CD4-positive, CD25-positive, alpha-beta regulatory T cell (primary cell): ENCODE measurements around the gene UNKL. TPM values are rescaled to one million over a fixed set of nuclear protein-coding genes. Genes with fewer than 3 reads are reported as not detected.

Experiments used
- ATAC-seq, 2 donors: fragments of 150-1000 bp; cut with Tn5 transposase; one replicate each; pipeline ENCODE4 v1.10.0; 2021; ENCODE audit warnings: low read depth in 2 of 2, moderate number of reproducible peaks in 2 of 2, moderate library complexity in 1 of 2
- DNase-seq, 3 donors: peaks; one replicate each; pipeline versions ENCODE4 v3.0.0 to v3.0.0-alpha.2; 2012 to 2022; ENCODE audit warnings: mixed read lengths in 1 of 3
- H3K27ac ChIP-seq: one replicate; pipeline ENCODE4 v1.7.0; 2013; ENCODE audit warnings: mild to moderate bottlenecking, low read length; ENCODE audit not compliant: insufficient read depth, poor library complexity, severe bottlenecking
- H3K27me3 ChIP-seq: one replicate; pipeline ENCODE4 v1.7.0; 2013; ENCODE audit warnings: low read length; ENCODE audit not compliant: control insufficient read depth, insufficient read depth
- H3K36me3 ChIP-seq: one replicate; pipeline ENCODE4 v1.7.0; 2013; ENCODE audit warnings: mild to moderate bottlenecking, low read length, moderate library complexity; ENCODE audit not compliant: control insufficient read depth, insufficient read depth
- H3K4me1 ChIP-seq: 2 replicates; pipeline ENCODE4 v1.7.0; 2013; ENCODE audit warnings: mild to moderate bottlenecking, low read length; ENCODE audit not compliant: insufficient read depth, control insufficient read depth, poor library complexity, severe bottlenecking
- H3K4me3 ChIP-seq: one replicate; pipeline ENCODE4 v1.7.0; 2013; ENCODE audit warnings: low read depth, mild to moderate bottlenecking, low read length, moderate library complexity
- H3K9me3 ChIP-seq, 2 experiments: 1 replicate in 1 of 2; 2 replicates in 1 of 2; pipeline ENCODE4 v1.7.0; 2013; ENCODE audit warnings: low read length in 2 of 2, mild to moderate bottlenecking in 1 of 2, moderate library complexity in 1 of 2; ENCODE audit not compliant: control insufficient read depth in 2 of 2
- H3K27ac Mint-ChIP-seq, 3 donors: one replicate each; pipeline ENCODE4 v1.8.0; 2020 to 2022; ENCODE audit warnings: mild to moderate bottlenecking in 3 of 3, mixed read lengths in 3 of 3, moderate library complexity in 2 of 3
- H3K27me3 Mint-ChIP-seq: one replicate; pipeline ENCODE4 v1.8.0; 2022; ENCODE audit warnings: mild to moderate bottlenecking, mixed read lengths
- H3K36me3 Mint-ChIP-seq: one replicate; pipeline ENCODE4 v1.8.0; 2020; ENCODE audit warnings: mixed read lengths
- H3K4me1 Mint-ChIP-seq, 4 donors: one replicate each; pipeline ENCODE4 v1.8.0; 2020 to 2022; ENCODE audit warnings: mixed read lengths in 4 of 4, mild to moderate bottlenecking in 1 of 4
- H3K4me3 Mint-ChIP-seq, 4 donors: one replicate each; pipeline ENCODE4 v1.8.0; 2020 to 2022; ENCODE audit warnings: mild to moderate bottlenecking in 4 of 4, mixed read lengths in 4 of 4, moderate library complexity in 3 of 4
- H3K9me3 Mint-ChIP-seq, 7 donors: one replicate each; pipeline ENCODE4 v1.8.0; 2020 to 2022; ENCODE audit warnings: mixed read lengths in 7 of 7, mild to moderate bottlenecking in 3 of 7, moderate library complexity in 2 of 7
- polyA plus RNA-seq, 4 donors: library from polyadenylated mRNA; unstranded; fragments of 300-500 nt; fragmentation: Illumina TruSeq; gene quantifications; one replicate each; pipeline ENCODE4 v1.2.3, GENCODE V29; 2021
- total RNA-seq: library from RNA; stranded (reverse); gene quantifications from one replicate; pipeline ENCODE4 v1.2.3, GENCODE V29; 2022

UNKL gene
- total and polyA plus RNA-seq, 5 donors from 2014 or later = 6.3 to 94.3 (median 9.6) TPM

GRCh38 chr16:1337486-1337885 lies 77.0 kb downstream of the UNKL start:
- H3K4me3 Mint-ChIP-seq = no peak overlapping the region
- no peaks in the 10 kb centered on the region for H3K36me3 ChIP-seq
- H3K27ac Mint-ChIP-seq = no peak overlapping the region
- H3K36me3 Mint-ChIP-seq = no peaks in the 10 kb centered on the region
- no peak overlapping the region for H3K4me3 ChIP-seq
- ATAC-seq = no peak
- no peaks in the 10 kb centered on the region for H3K9me3 Mint-ChIP-seq
- H3K27me3 Mint-ChIP-seq = peaks cover 32% of the 10 kb centered on the region
- peaks cover 0 to 12% (median 0%) of the 10 kb centered on the region in 4 donors for H3K4me1 Mint-ChIP-seq
- no peaks in the 10 kb centered on the region for H3K27me3 ChIP-seq
- no peak for DNase-seq
- peaks cover 34% of the 10 kb centered on the region for H3K4me1 ChIP-seq
- no peaks in the 10 kb centered on the region for H3K9me3 ChIP-seq
- H3K27ac ChIP-seq = no peak overlapping the region

GRCh38 chr16:1336619-1337018 lies 77.9 kb downstream of the UNKL start:
- no peak overlapping the region for H3K4me3 ChIP-seq
- Mint-ChIP-seq H3K4me1 (peaks cover 0 to 13% (median 1%) of the 10 kb centered on the region in 4 donors), H3K9me3 (no peaks in the 10 kb centered on the region), H3K27ac (no peak overlapping the region), H3K27me3 (peaks cover 38% of the 10 kb centered on the region), H3K4me3 (no peak overlapping the region), H3K36me3 (no peaks in the 10 kb centered on the region)
- H3K27ac ChIP-seq = no peak overlapping the region
- no peaks in the 10 kb centered on the region for H3K27me3 ChIP-seq
- no peak for DNase-seq
- H3K36me3 ChIP-seq = no peaks in the 10 kb centered on the region
- peaks cover 34% of the 10 kb centered on the region for H3K4me1 ChIP-seq
- no peaks in the 10 kb centered on the region for H3K9me3 ChIP-seq
- ATAC-seq = no peak

GRCh38 chr16:1335996-1336395 lies 78.5 kb downstream of the UNKL start:
- no peaks in the 10 kb centered on the region for H3K36me3 Mint-ChIP-seq
- no peak for DNase-seq

GRCh38 chr16:1335211-1335971 lies 79.1 kb downstream of the UNKL start:
- Mint-ChIP-seq H3K4me3 (no peak overlapping the region), H3K4me1 (peaks cover 0 to 19% (median 2%) of the 10 kb centered on the region in 4 donors), H3K9me3 (no peaks in the 10 kb centered on the region), H3K36me3 (no peaks in the 10 kb centered on the region), H3K27me3 (peaks cover 40% of the 10 kb centered on the region), H3K27ac (no peak overlapping the region)
- no peak for DNase-seq
- Histone ChIP-seq H3K4me1 (peaks cover 39% of the 10 kb centered on the region), H3K27ac (no peak overlapping the region), H3K9me3 (peaks cover 0 to 3% of the 10 kb centered on the region in 2 experiments), H3K4me3 (no peak overlapping the region), H3K27me3 (no peaks in the 10 kb centered on the region), H3K36me3 (no peaks in the 10 kb centered on the region)
- no peak for ATAC-seq

More at GRCh38 chr16:1335996-1336395, 78.5 kb downstream of the UNKL start:
- no peak for ATAC-seq
- Histone ChIP-seq H3K27me3 (no peaks in the 10 kb centered on the region), H3K27ac (no peak overlapping the region), H3K4me3 (no peak overlapping the region), H3K36me3 (no peaks in the 10 kb centered on the region), H3K4me1 (peaks cover 39% of the 10 kb centered on the region), H3K9me3 (no peaks in the 10 kb centered on the region)
- peaks cover 0 to 19% (median 2%) of the 10 kb centered on the region in 4 donors for H3K4me1 Mint-ChIP-seq
- no peak overlapping the region for H3K27ac Mint-ChIP-seq
- H3K27me3 Mint-ChIP-seq = peaks cover 40% of the 10 kb centered on the region
- H3K9me3 Mint-ChIP-seq = no peaks in the 10 kb centered on the region
- H3K4me3 Mint-ChIP-seq = no peak overlapping the region

GRCh38 chr16:1334739-1335138 lies 79.8 kb downstream of the UNKL start:
- H3K4me3 ChIP-seq = no peak overlapping the region
- Mint-ChIP-seq H3K27ac (no peak overlapping the region), H3K4me3 (no peak overlapping the region), H3K4me1 (peaks cover 0 to 19% (median 2%) of the 10 kb centered on the region in 4 donors), H3K36me3 (no peaks in the 10 kb centered on the region), H3K9me3 (no peaks in the 10 kb centered on the region), H3K27me3 (peaks cover 40% of the 10 kb centered on the region)
- no peak for ATAC-seq
- H3K4me1 ChIP-seq = peaks cover 39% of the 10 kb centered on the region
- no peak for DNase-seq
- peaks cover 0 to 7% of the 10 kb centered on the region in 2 experiments for H3K9me3 ChIP-seq
- H3K36me3 ChIP-seq = no peaks in the 10 kb centered on the region
- no peaks in the 10 kb centered on the region for H3K27me3 ChIP-seq
- H3K27ac ChIP-seq = no peak overlapping the region

- Histone ChIP-seq H3K27me3 (no peaks in the 10 kb centered on the region), H3K27ac (no peak overlapping the region), H3K4me1 (peaks cover 39% of the 10 kb centered on the region), H3K4me3 (no peak overlapping the region), H3K36me3 (no peaks in the 10 kb centered on the region), H3K9me3 (peaks cover 0 to 7% of the 10 kb centered on the region in 2 experiments)
- Mint-ChIP-seq H3K27ac (no peak overlapping the region), H3K9me3 (no peaks in the 10 kb centered on the region), H3K27me3 (peaks cover 40% of the 10 kb centered on the region), H3K4me3 (no peak overlapping the region), H3K4me1 (peaks cover 0 to 19% (median 2%) of the 10 kb centered on the region in 4 donors), H3K36me3 (no peaks in the 10 kb centered on the region)
- no peak for DNase-seq
- ATAC-seq = no peak
These were observed 80.4 kb downstream of the UNKL start for GRCh38 chr16:1333854-1334700.

- H3K4me1 ChIP-seq = peaks cover 39% of the 10 kb centered on the region
- H3K4me1 Mint-ChIP-seq = peaks cover 0 to 19% (median 2%) of the 10 kb centered on the region in 4 donors
- H3K27ac Mint-ChIP-seq = peak within 1 kb of the TSS in 1 of 3 donors; percentile 65
- no peak within 1 kb of the TSS for H3K4me3 ChIP-seq
- no peaks in the 10 kb centered on the region for H3K36me3 ChIP-seq
- no peak within 1 kb of the TSS for H3K27ac ChIP-seq
- H3K27me3 ChIP-seq = no peaks in the 10 kb centered on the region
- peak in 2 of 3 donors; percentile 32 to 46 for DNase-seq
- no peaks in the 10 kb centered on the region for H3K36me3 Mint-ChIP-seq
- H3K4me3 Mint-ChIP-seq = peak within 1 kb of the TSS in 2 of 4 donors; percentile 61 to 63
- no peaks in the 10 kb centered on the region for H3K9me3 Mint-ChIP-seq
- H3K9me3 ChIP-seq = peaks cover 0 to 7% of the 10 kb centered on the region in 2 experiments
- peak; percentile 47 to 58 for ATAC-seq
- peaks cover 40% of the 10 kb centered on the region for H3K27me3 Mint-ChIP-seq
These were observed 81.2 kb downstream of the UNKL start, which contains the start of gene BAIAP3 for GRCh38 chr16:1333149-1333812. BAIAP3 (plus strand) TSS chr16:1333645; CDS start chr16:1338550, 4,905 bp downstream.
